Measurements from ENCODE around the gene MAFG. TPM values are rescaled to one million over a fixed set of nuclear protein-coding genes. Genes with fewer than 3 reads are reported as not detected.
"Not testable (repeated sequence)": the region's sequence is repeated elsewhere in the genome, so short reads cannot be mapped to it uniquely, and the experiment has no call there.

MAFG gene
- polyA plus RNA-seq, 3 donors = 12.4 to 14.8 (median 13.8) TPM

GRCh38 chr17:81929253-81930141 is 2.0 kb upstream of the MAFG start:
- DNase-seq (ENCODE audit: extremely low read depth in 1 of 11, low read depth in 9 of 11, low spot score in 4 of 11) = no peak

GRCh38 chr17:81928544-81929252 is 1.2 kb upstream of the MAFG start:
- no peak for DNase-seq (ENCODE audit: extremely low read depth in 1 of 11, low read depth in 9 of 11, low spot score in 4 of 11)

GRCh38 chr17:81927152-81927652 is 333 bp downstream of the MAFG start:
- DNase-seq (ENCODE audit: extremely low read depth in 1 of 11, low read depth in 9 of 11, low spot score in 4 of 11) = no peak

GRCh38 chr17:81926451-81927151 is 934 bp downstream of the MAFG start:
- peak in 1 of 11 donors; percentile 58 for DNase-seq (ENCODE audit: extremely low read depth in 1 of 11, low read depth in 9 of 11, low spot score in 4 of 11)

- no peak for DNase-seq (ENCODE audit: extremely low read depth in 1 of 11, low read depth in 9 of 11, low spot score in 4 of 11)
These were observed 1.6 kb downstream of the MAFG start for GRCh38 chr17:81925860-81926450.

GRCh38 chr17:81924557-81925532 is 2.7 kb downstream of the MAFG start:
- no peak for DNase-seq (ENCODE audit: extremely low read depth in 1 of 11, low read depth in 9 of 11, low spot score in 4 of 11)

- DNase-seq (ENCODE audit: extremely low read depth in 1 of 11, low read depth in 9 of 11, low spot score in 4 of 11) = peak in 1 of 11 donors; percentile 63
These were observed 4.0 kb downstream of the MAFG start for GRCh38 chr17:81923302-81924260.

GRCh38 chr17:81922566-81923301 is 4.8 kb downstream of the MAFG start:
- DNase-seq (ENCODE audit: extremely low read depth in 1 of 11, low read depth in 9 of 11, low spot score in 4 of 11) = no peak

- no peak for DNase-seq (ENCODE audit: extremely low read depth in 1 of 11, low read depth in 9 of 11, low spot score in 4 of 11)
These were observed 5.5 kb downstream of the MAFG start for GRCh38 chr17:81921996-81922565.

GRCh38 chr17:81921537-81921862 is 6.0 kb downstream of the MAFG start:
- DNase-seq (ENCODE audit: extremely low read depth in 1 of 11, low read depth in 9 of 11, low spot score in 4 of 11) = no peak

- DNase-seq (ENCODE audit: extremely low read depth in 1 of 11, low read depth in 9 of 11, low spot score in 4 of 11) = no peak
These were observed 6.7 kb downstream of the MAFG start for GRCh38 chr17:81920612-81921536.

- no peak for DNase-seq (ENCODE audit: extremely low read depth in 1 of 11, low read depth in 9 of 11, low spot score in 4 of 11)
These were observed 8.5 kb downstream of the MAFG start for GRCh38 chr17:81918832-81919545.

GRCh38 chr17:81918333-81918669 is 9.2 kb downstream of the MAFG start:
- DNase-seq (ENCODE audit: extremely low read depth in 1 of 11, low read depth in 9 of 11, low spot score in 4 of 11) = not testable (repeated sequence)

- peak in 8 of 11 donors; percentile 51 to 77 (median 66) for DNase-seq (ENCODE audit: extremely low read depth in 1 of 11, low read depth in 9 of 11, low spot score in 4 of 11)
These were observed 9.8 kb downstream of the MAFG start, which contains the start of gene SIRT7 for GRCh38 chr17:81917565-81918332. Gene SIRT7, minus strand, starts transcription at chr17:81918176. Its CDS starts 45 bp downstream, at chr17:81918131.

All from renal cortex interstitium (tissue), 11 donors.